ENCODE data around the gene DOCK7. TPM values are rescaled to one million over a fixed set of nuclear protein-coding genes. Genes with fewer than 3 reads are reported as not detected.

The DOCK7 gene
- total RNA-seq = 10 to 100 TPM; 35.7 to 60.7 (median 49.2) TPM

GRCh38 chr1:62687903-62688686 lies at the start of gene DOCK7:
TSS of gene DOCK7 (minus strand) at chr1:62688386. CDS start at chr1:62688264, 122 bp downstream.
- TF ChIP-seq POLR2AphosphoS5 (IDR thresholded peaks at IDR 0.05) (peak in 1 of 3 donors; percentile 11), POLR2A (IDR thresholded peaks at IDR 0.05) (no peak), CTCF (IDR thresholded peaks at IDR 0.05) (no peak)
- H3K9me3 ChIP-seq = no peaks in the 10 kb centered on the region
- intact Hi-C loops (cut with DNase I; ENCODE audit: low total_unique reads) = no loop called here
- peak within 1 kb of the TSS; percentile 63 to 94 (median 75) for H3K4me3 ChIP-seq
- no peaks in the 10 kb centered on the region for H3K36me3 ChIP-seq
- H3K27me3 ChIP-seq = no peaks in the 10 kb centered on the region
- peak; percentile 37 to 63 for DNase-seq (ENCODE audit: low spot score in 2 of 2)
- H3K4me1 ChIP-seq = peaks cover 0 to 5% of the 10 kb centered on the region in 2 donors
- H3K27ac ChIP-seq = peak within 1 kb of the TSS; percentile 85 to 87

- Histone ChIP-seq H3K27me3 (no peaks in the 10 kb centered on the region), H3K4me1 (no peaks in the 10 kb centered on the region), H3K27ac (no peak overlapping the region), H3K36me3 (no peaks in the 10 kb centered on the region), H3K9me3 (no peaks in the 10 kb centered on the region), H3K4me3 (no peak overlapping the region)
- DNase-seq (ENCODE audit: low spot score in 2 of 2) = no peak
- intact Hi-C loops (cut with DNase I; ENCODE audit: low total_unique reads) = no loop called here
- TF ChIP-seq POLR2AphosphoS5 (IDR thresholded peaks at IDR 0.05) (no peak), POLR2A (IDR thresholded peaks at IDR 0.05) (no peak), CTCF (IDR thresholded peaks at IDR 0.05) (no peak)
Measured at GRCh38 chr1:62735491-62736171, 47.4 kb upstream of the DOCK7 start.

- no peak overlapping the region for H3K27ac ChIP-seq
- no peaks in the 10 kb centered on the region for H3K4me1 ChIP-seq
Measured at GRCh38 chr1:62732331-62732730, 44.1 kb upstream of the DOCK7 start.

GRCh38 chr1:62728963-62729362 lies 40.8 kb upstream of the DOCK7 start:
- no peaks in the 10 kb centered on the region for H3K4me1 ChIP-seq
- H3K4me3 ChIP-seq = no peak overlapping the region
- H3K27me3 ChIP-seq = no peaks in the 10 kb centered on the region
- H3K27ac ChIP-seq = no peak overlapping the region
- no peaks in the 10 kb centered on the region for H3K36me3 ChIP-seq
- no peaks in the 10 kb centered on the region for H3K9me3 ChIP-seq
- TF ChIP-seq POLR2A (IDR thresholded peaks at IDR 0.05) = no peak
- no peak for TF ChIP-seq POLR2AphosphoS5 (IDR thresholded peaks at IDR 0.05)
- no peak for TF ChIP-seq CTCF (IDR thresholded peaks at IDR 0.05)
- DNase-seq (ENCODE audit: low spot score in 2 of 2) = no peak
- intact Hi-C loops (cut with DNase I; ENCODE audit: low total_unique reads) = no loop called here

More at GRCh38 chr1:62732331-62732730, 44.1 kb upstream of the DOCK7 start:
- no peak for TF ChIP-seq CTCF (IDR thresholded peaks at IDR 0.05)
- no peak for TF ChIP-seq POLR2A (IDR thresholded peaks at IDR 0.05)
- no peak for TF ChIP-seq POLR2AphosphoS5 (IDR thresholded peaks at IDR 0.05)
- H3K27me3 ChIP-seq = no peaks in the 10 kb centered on the region
- no peak overlapping the region for H3K4me3 ChIP-seq
- no peaks in the 10 kb centered on the region for H3K9me3 ChIP-seq
- no peaks in the 10 kb centered on the region for H3K36me3 ChIP-seq
- DNase-seq (ENCODE audit: low spot score in 2 of 2) = no peak
- intact Hi-C loops (cut with DNase I; ENCODE audit: low total_unique reads) = no loop called here

Data from breast epithelium (tissue), 4 donors.